A673 (cell line): ENCODE results near the gene HABP2.

ENCODE experiments used
- CTCF ChIP-seq: fragments of 300-800, 200-600 bp; sonication (generic); conservative IDR thresholded peaks from 2 replicates; pipeline ENCODE4 v1.5.1; 2017; ENCODE audit warnings: low read depth, mild to moderate bottlenecking, antibody characterized with exemption, low read length, moderate library complexity, mixed read lengths
- EZH2 ChIP-seq: fragments of 200-600 bp; sonication (generic); IDR thresholded peaks from 2 replicates; pipeline ENCODE4 v1.6.1; 2017; ENCODE audit warnings: borderline replicate concordance, low read depth, mild to moderate bottlenecking, mixed read lengths, antibody characterized with exemption, low read length; ENCODE audit not compliant: poor library complexity, severe bottlenecking

DNA sequence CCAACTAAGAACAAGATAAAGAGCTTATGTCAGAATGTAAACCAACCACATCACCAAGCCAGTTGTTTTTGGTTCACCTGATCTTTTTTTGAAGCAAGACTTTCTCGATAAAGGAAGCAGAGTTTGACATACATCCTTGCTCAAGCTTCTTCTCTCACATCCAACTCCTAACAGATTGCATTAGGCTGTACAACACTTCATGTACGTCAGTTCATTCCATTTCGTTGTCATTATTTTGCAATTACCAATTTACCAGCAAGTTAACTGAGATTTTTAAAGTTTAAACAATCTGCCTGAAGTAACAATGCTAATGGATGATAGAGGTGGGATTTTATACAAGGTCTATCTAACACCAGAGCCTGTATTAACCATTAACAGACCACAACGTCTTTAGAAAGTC, 70.0 kb downstream of the HABP2 start:
- no peak for TF ChIP-seq CTCF
- TF ChIP-seq EZH2 = no peak
